ENCODE measurements around the gene OR56A4.
"Not testable (repeated sequence)": the region's sequence is repeated elsewhere in the genome, so short reads cannot be mapped to it uniquely, and the experiment has no call there.

The OR56A4 gene

GRCh38 chr11:5960704-5961320 is 45.9 kb downstream of the OR56A4 start:
- not testable (repeated sequence) for DNase-seq (ENCODE audit: low read depth)

GRCh38 chr11:5955586-5955985 is 51.2 kb downstream of the OR56A4 start:
- DNase-seq (ENCODE audit: low read depth) = no peak
